ENCODE data around the gene SOBP. TPM values are rescaled to one million over a fixed set of nuclear protein-coding genes. Genes with fewer than 3 reads are reported as not detected.

SOBP gene
- total and polyA plus RNA-seq, 2 donors (not counting 3 experiments of a cell fraction or from before 2014, with no cell fraction given), result 0.35 to 6.6 TPM

DNA sequence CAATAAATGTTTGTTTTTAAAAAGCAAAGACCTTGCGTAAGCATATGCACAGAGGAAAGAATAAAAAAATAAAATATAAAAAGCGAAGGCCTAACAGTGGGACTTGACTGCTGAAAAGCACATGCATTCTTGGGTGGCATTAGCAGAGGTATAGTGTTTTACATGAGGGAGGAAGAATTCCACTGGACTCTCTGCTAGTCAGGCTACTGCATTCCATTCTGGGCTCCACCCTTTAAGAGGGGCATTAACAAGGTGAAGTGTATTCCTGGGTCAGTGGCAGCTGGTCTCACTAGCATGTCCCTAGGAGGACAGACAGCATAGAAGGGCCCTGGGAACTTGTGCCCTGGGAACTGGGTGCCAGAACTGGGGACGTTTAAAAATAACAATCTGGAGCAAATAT lies 134.1 kb downstream of the SOBP start:
- H2AFZ ChIP-seq (ENCODE audit: low read depth, low read length), result no peak overlapping the region
- H3K9me1 ChIP-seq (replicated peaks; ENCODE audit: control insufficient read depth, extremely low read depth, insufficient read depth, low read length), result no peaks in the 10 kb centered on the region
- H3K27ac ChIP-seq (ENCODE audit: insufficient read depth, low read depth, low read length), result no peak overlapping the region
- no peak overlapping the region for H3K4me3 ChIP-seq (replicated peaks in 1 of 3; ENCODE audit: insufficient read depth in 1 of 3, low read depth in 1 of 3, low read length in 3 of 3)
- CTCF ChIA-PET, result interaction anchor here (1.0 kb wide), 1 partner anchor 306 kb away, joined by 3 read pairs; no protein-coding TSS in a partner anchor
- no peaks in the 10 kb centered on the region for H3K79me2 ChIP-seq (ENCODE audit: control insufficient read depth, insufficient read depth, low read length)
- no peak overlapping the region for H3K4me2 ChIP-seq (ENCODE audit: insufficient read depth, low read length)
- no peaks in the 10 kb centered on the region for H3K9me3 ChIP-seq (replicated peaks; ENCODE audit: control insufficient read depth, insufficient read depth, low read length)
- dilution Hi-C loops (cut with MboI; ENCODE audit: extremely low pct_ligation_motif_present, low sequenced_read_pairs) (no loop called here), intact Hi-C loops (cut with micrococcal nuclease) (no loop called here)
- TF ChIP-seq MYC (IDR thresholded peaks at IDR 0.05; ENCODE audit: low read depth, low read length) (no peak), GATA2 (IDR thresholded peaks at IDR 0.05; ENCODE audit: insufficient read depth, insufficient read length, low read depth, low read length) (no peak), JUN (IDR thresholded peaks at IDR 0.05; ENCODE audit: borderline replicate concordance, insufficient read depth, insufficient read length, low read depth) (no peak), FOS (IDR thresholded peaks at IDR 0.05; ENCODE audit: borderline replicate concordance, insufficient read depth, low read length) (no peak), POLR2AphosphoS5 (IDR thresholded peaks at IDR 0.05; ENCODE audit: insufficient read depth, low read depth, low read length) (no peak), POLR2A (IDR thresholded peaks at IDR 0.05; ENCODE audit: low read depth, low read length) (no peak), EZH2 (IDR thresholded peaks at IDR 0.05; ENCODE audit: borderline replicate concordance, low read depth, low read length, severe bottlenecking) (no peak)
- TF ChIP-seq, protein P1, sequence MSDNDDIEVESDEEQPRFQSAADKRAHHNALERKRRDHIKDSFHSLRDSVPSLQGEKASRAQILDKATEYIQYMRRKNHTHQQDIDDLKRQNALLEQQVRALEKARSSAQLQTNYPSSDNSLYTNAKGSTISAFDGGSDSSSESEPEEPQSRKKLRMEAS (IDR thresholded peaks at IDR 0.05; ENCODE audit: insufficient read depth, insufficient read length), result no peak
- TF ChIP-seq, protein P2, sequence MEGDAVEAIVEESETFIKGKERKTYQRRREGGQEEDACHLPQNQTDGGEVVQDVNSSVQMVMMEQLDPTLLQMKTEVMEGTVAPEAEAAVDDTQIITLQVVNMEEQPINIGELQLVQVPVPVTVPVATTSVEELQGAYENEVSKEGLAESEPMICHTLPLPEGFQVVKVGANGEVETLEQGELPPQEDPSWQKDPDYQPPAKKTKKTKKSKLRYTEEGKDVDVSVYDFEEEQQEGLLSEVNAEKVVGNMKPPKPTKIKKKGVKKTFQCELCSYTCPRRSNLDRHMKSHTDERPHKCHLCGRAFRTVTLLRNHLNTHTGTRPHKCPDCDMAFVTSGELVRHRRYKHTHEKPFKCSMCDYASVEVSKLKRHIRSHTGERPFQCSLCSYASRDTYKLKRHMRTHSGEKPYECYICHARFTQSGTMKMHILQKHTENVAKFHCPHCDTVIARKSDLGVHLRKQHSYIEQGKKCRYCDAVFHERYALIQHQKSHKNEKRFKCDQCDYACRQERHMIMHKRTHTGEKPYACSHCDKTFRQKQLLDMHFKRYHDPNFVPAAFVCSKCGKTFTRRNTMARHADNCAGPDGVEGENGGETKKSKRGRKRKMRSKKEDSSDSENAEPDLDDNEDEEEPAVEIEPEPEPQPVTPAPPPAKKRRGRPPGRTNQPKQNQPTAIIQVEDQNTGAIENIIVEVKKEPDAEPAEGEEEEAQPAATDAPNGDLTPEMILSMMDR (IDR thresholded peaks at IDR 0.05; ENCODE audit: extremely low read depth in 1 of 2, insufficient read depth in 1 of 2, low read depth in 1 of 2, low read length in 2 of 2), result no peak
- peaks cover 20% of the 10 kb centered on the region for H3K4me1 ChIP-seq (ENCODE audit: control insufficient read depth, extremely low read depth, insufficient read depth, low read length)
- H3K27me3 ChIP-seq (ENCODE audit: control insufficient read depth in 2 of 2, insufficient read depth in 2 of 2, low read length in 2 of 2), result no peaks in the 10 kb centered on the region
- H4K20me1 ChIP-seq (replicated peaks; ENCODE audit: control insufficient read depth, extremely low read depth, insufficient read depth, low read length), result no peaks in the 10 kb centered on the region
- no TSS peak for BruUV-seq (replicated peaks)
- POLR2A ChIA-PET, result no interaction called here
- no peaks in the 10 kb centered on the region for H3K36me3 ChIP-seq (ENCODE audit: control insufficient read depth in 2 of 2, extremely low read depth in 1 of 2, insufficient read depth in 2 of 2, low read length in 2 of 2)
- DNase-seq (ENCODE audit: low read depth, low spot score), result no peak
- H3K9ac ChIP-seq (replicated peaks; ENCODE audit: extremely low read depth, insufficient read depth, low read length), result no peak overlapping the region
- no peak for FAIRE-seq
